ENCODE data around the gene CD24.

The CD24 gene

GRCh38 chr6:106939848-106940247 lies 34.7 kb downstream of the CD24 start:
- Histone ChIP-seq H3K9me3 (ENCODE audit: control insufficient read depth, low read length) (no peaks in the 10 kb centered on the region), H3K36me3 (ENCODE audit: control insufficient read depth, insufficient read depth, low read length) (no peaks in the 10 kb centered on the region), H3K27me3 (ENCODE audit: control insufficient read depth, insufficient read depth, low read length, poor library complexity, severe bottlenecking) (no peaks in the 10 kb centered on the region), H3K27ac (ENCODE audit: insufficient read depth, low read depth, low read length, poor library complexity, severe bottlenecking) (no peak overlapping the region), H3K4me1 (ENCODE audit: control insufficient read depth, insufficient read depth, low read length) (no peaks in the 10 kb centered on the region), H3K4me3 (ENCODE audit: insufficient read depth, low read depth, low read length) (no peak overlapping the region)
- 79 to 86% methylated on average over 9 of the region's 9 CpGs for WGBS, 2 experiments

GRCh38 chr6:106939208-106939607 lies 35.3 kb downstream of the CD24 start:
- Histone ChIP-seq H3K27ac (ENCODE audit: insufficient read depth, low read depth, low read length, poor library complexity, severe bottlenecking) (no peak overlapping the region), H3K9me3 (ENCODE audit: control insufficient read depth, low read length) (no peaks in the 10 kb centered on the region), H3K36me3 (ENCODE audit: control insufficient read depth, insufficient read depth, low read length) (no peaks in the 10 kb centered on the region), H3K4me3 (ENCODE audit: insufficient read depth, low read depth, low read length) (no peak overlapping the region), H3K27me3 (ENCODE audit: control insufficient read depth, insufficient read depth, low read length, poor library complexity, severe bottlenecking) (no peaks in the 10 kb centered on the region), H3K4me1 (ENCODE audit: control insufficient read depth, insufficient read depth, low read length) (no peaks in the 10 kb centered on the region)
- 94 to 98% methylated on average over 1 to 2 of the region's 3 CpGs for WGBS, 2 experiments

GRCh38 chr6:106927531-106928398 lies 46.8 kb downstream of the CD24 start:
- 36 to 43% methylated on average over 3 to 4 of the region's 5 CpGs for WGBS, 2 experiments
- Histone ChIP-seq H3K4me3 (ENCODE audit: insufficient read depth, low read depth, low read length) (no peak overlapping the region), H3K27me3 (ENCODE audit: control insufficient read depth, insufficient read depth, low read length, poor library complexity, severe bottlenecking) (no peaks in the 10 kb centered on the region), H3K36me3 (ENCODE audit: control insufficient read depth, insufficient read depth, low read length) (no peaks in the 10 kb centered on the region), H3K4me1 (ENCODE audit: control insufficient read depth, insufficient read depth, low read length) (no peaks in the 10 kb centered on the region), H3K9me3 (ENCODE audit: control insufficient read depth, low read length) (no peaks in the 10 kb centered on the region), H3K27ac (ENCODE audit: insufficient read depth, low read depth, low read length, poor library complexity, severe bottlenecking) (no peak overlapping the region)

- Histone ChIP-seq H3K36me3 (ENCODE audit: control insufficient read depth, insufficient read depth, low read length) (no peaks in the 10 kb centered on the region), H3K4me3 (ENCODE audit: insufficient read depth, low read depth, low read length) (no peak overlapping the region), H3K27me3 (ENCODE audit: control insufficient read depth, insufficient read depth, low read length, poor library complexity, severe bottlenecking) (no peaks in the 10 kb centered on the region), H3K9me3 (ENCODE audit: control insufficient read depth, low read length) (no peaks in the 10 kb centered on the region), H3K27ac (ENCODE audit: insufficient read depth, low read depth, low read length, poor library complexity, severe bottlenecking) (no peak overlapping the region), H3K4me1 (ENCODE audit: control insufficient read depth, insufficient read depth, low read length) (no peaks in the 10 kb centered on the region)
- 53 to 64% methylated on average over 2 of the region's 3 CpGs for WGBS, 2 experiments
Measured at GRCh38 chr6:106925948-106926347, 48.6 kb downstream of the CD24 start.

- 80 to 88% methylated on average over 16 to 17 of the region's 17 CpGs for WGBS, 2 experiments
- H3K9me3 ChIP-seq (ENCODE audit: control insufficient read depth, low read length): no peaks in the 10 kb centered on the region
- H3K4me1 ChIP-seq (ENCODE audit: control insufficient read depth, insufficient read depth, low read length): no peaks in the 10 kb centered on the region
- H3K27ac ChIP-seq (ENCODE audit: insufficient read depth, low read depth, low read length, poor library complexity, severe bottlenecking): no peak overlapping the region
- H3K36me3 ChIP-seq (ENCODE audit: control insufficient read depth, insufficient read depth, low read length): no peaks in the 10 kb centered on the region
- no peak overlapping the region for H3K4me3 ChIP-seq (ENCODE audit: insufficient read depth, low read depth, low read length)
- H3K27me3 ChIP-seq (ENCODE audit: control insufficient read depth, insufficient read depth, low read length, poor library complexity, severe bottlenecking): no peaks in the 10 kb centered on the region
Measured at GRCh38 chr6:106924694-106925523, 49.6 kb downstream of the CD24 start.

- Histone ChIP-seq H3K36me3 (ENCODE audit: control insufficient read depth, insufficient read depth, low read length) (no peaks in the 10 kb centered on the region), H3K27me3 (ENCODE audit: control insufficient read depth, insufficient read depth, low read length, poor library complexity, severe bottlenecking) (no peaks in the 10 kb centered on the region), H3K4me3 (ENCODE audit: insufficient read depth, low read depth, low read length) (no peak overlapping the region), H3K9me3 (ENCODE audit: control insufficient read depth, low read length) (no peaks in the 10 kb centered on the region), H3K27ac (ENCODE audit: insufficient read depth, low read depth, low read length, poor library complexity, severe bottlenecking) (no peak overlapping the region), H3K4me1 (ENCODE audit: control insufficient read depth, insufficient read depth, low read length) (no peaks in the 10 kb centered on the region)
- 87 to 91% methylated on average over 4 of the region's 4 CpGs for WGBS, 2 experiments
Measured at GRCh38 chr6:106922626-106923025, 51.9 kb downstream of the CD24 start.

Data from ectodermal cell (in vitro differentiated cells).